Chondrocyte (in vitro differentiated cells): ENCODE measurements around the gene FER. TPM values are rescaled to one million over a fixed set of nuclear protein-coding genes. Genes with fewer than 3 reads are reported as not detected.

Experiments
- DNase-seq: peaks from one replicate; pipeline ENCODE4 v3.0.0; 2021; ENCODE audit warnings: mixed read lengths, low spot score
- H3K27ac Mint-ChIP-seq: one replicate; pipeline ENCODE4 v1.8.0; 2021; ENCODE audit warnings: mild to moderate bottlenecking, moderate library complexity, mixed read lengths; ENCODE audit not compliant: unreplicated experiment
- H3K27me3 Mint-ChIP-seq: 2 replicates; pipeline ENCODE4 v1.8.0; 2021; ENCODE audit warnings: low read depth, mixed read lengths
- H3K36me3 Mint-ChIP-seq: 2 replicates; pipeline ENCODE4 v1.8.0; 2021; ENCODE audit warnings: low read depth, mixed read lengths
- H3K4me1 Mint-ChIP-seq: 2 replicates; pipeline ENCODE4 v1.8.0; 2021; ENCODE audit warnings: low read depth, mild to moderate bottlenecking, mixed read lengths
- H3K4me3 Mint-ChIP-seq: one replicate; pipeline ENCODE4 v1.8.0; 2021; ENCODE audit warnings: mild to moderate bottlenecking, moderate library complexity, mixed read lengths; ENCODE audit not compliant: unreplicated experiment
- H3K9me3 Mint-ChIP-seq: 2 replicates; pipeline ENCODE4 v1.8.0; 2021; ENCODE audit warnings: low read depth, mixed read lengths
- total RNA-seq: library from RNA; stranded (reverse); gene quantifications from 3 replicates; pipeline ENCODE4 v1.2.1, GENCODE V29; 2021
- TF ChIP-seq, protein P1 (sequence below): fragments of 200-600 bp; sonication (generic); IDR thresholded peaks from 2 replicates; pipeline ENCODE4 v1.5.0; 2021; ENCODE audit warnings: antibody characterized with exemption, mild to moderate bottlenecking, moderate library complexity

The FER gene
- total RNA-seq, 1 donor from 2014 or later, result 23.5 TPM

DNA sequence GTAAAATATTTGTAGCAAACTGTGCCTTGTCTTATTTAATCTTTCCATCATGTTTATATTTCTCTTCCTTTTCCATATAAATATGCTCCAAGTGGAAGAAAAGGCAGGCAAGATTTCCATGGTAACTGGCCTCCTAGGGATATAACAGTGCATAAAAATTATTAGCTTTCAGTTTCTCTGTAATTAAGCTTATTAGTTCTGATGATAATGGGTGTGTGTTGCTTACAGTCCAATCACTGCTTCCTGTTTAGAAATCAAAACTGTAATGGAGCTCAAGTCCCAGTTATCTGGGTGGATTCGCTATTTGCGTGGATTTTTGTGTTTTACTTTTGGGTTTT is 449.1 kb downstream of the FER start:
- H3K4me1 Mint-ChIP-seq, result peaks cover 14% of the 10 kb centered on the region
- H3K27me3 Mint-ChIP-seq, result no peaks in the 10 kb centered on the region
- DNase-seq, result no peak
- H3K27ac Mint-ChIP-seq, result no peak overlapping the region
- H3K4me3 Mint-ChIP-seq, result no peak overlapping the region
- H3K36me3 Mint-ChIP-seq, result peaks cover 1% of the 10 kb centered on the region
- TF ChIP-seq, protein P1, sequence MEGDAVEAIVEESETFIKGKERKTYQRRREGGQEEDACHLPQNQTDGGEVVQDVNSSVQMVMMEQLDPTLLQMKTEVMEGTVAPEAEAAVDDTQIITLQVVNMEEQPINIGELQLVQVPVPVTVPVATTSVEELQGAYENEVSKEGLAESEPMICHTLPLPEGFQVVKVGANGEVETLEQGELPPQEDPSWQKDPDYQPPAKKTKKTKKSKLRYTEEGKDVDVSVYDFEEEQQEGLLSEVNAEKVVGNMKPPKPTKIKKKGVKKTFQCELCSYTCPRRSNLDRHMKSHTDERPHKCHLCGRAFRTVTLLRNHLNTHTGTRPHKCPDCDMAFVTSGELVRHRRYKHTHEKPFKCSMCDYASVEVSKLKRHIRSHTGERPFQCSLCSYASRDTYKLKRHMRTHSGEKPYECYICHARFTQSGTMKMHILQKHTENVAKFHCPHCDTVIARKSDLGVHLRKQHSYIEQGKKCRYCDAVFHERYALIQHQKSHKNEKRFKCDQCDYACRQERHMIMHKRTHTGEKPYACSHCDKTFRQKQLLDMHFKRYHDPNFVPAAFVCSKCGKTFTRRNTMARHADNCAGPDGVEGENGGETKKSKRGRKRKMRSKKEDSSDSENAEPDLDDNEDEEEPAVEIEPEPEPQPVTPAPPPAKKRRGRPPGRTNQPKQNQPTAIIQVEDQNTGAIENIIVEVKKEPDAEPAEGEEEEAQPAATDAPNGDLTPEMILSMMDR, result no peak
- H3K9me3 Mint-ChIP-seq, result no peaks in the 10 kb centered on the region

DNA sequence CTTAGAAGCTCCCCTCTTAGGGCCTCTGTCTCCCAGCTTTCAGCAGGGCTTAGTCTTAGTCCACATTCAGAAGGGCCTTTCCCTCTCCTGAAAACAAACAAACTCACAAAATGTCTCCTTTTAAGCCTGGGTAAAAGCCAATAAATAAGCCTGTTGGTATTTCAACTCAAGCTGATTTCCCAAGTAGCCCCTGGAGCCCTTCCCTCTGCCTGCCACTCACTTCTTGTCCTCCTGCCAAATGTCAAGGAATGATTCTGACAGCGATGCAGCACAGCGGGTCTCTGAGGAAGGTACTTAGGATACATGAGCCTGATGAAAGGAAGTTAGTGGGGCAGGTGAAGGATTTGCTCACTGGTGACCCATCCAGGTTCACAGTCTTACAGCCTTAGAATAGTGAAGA is 451.6 kb downstream of the FER start:
- Mint-ChIP-seq H3K27ac (no peak overlapping the region), H3K4me3 (no peak overlapping the region), H3K4me1 (no peaks in the 10 kb centered on the region), H3K9me3 (peaks cover 4% of the 10 kb centered on the region), H3K36me3 (peaks cover 2% of the 10 kb centered on the region), H3K27me3 (no peaks in the 10 kb centered on the region)
- DNase-seq, result no peak
- TF ChIP-seq, protein P1, result no peak

DNA sequence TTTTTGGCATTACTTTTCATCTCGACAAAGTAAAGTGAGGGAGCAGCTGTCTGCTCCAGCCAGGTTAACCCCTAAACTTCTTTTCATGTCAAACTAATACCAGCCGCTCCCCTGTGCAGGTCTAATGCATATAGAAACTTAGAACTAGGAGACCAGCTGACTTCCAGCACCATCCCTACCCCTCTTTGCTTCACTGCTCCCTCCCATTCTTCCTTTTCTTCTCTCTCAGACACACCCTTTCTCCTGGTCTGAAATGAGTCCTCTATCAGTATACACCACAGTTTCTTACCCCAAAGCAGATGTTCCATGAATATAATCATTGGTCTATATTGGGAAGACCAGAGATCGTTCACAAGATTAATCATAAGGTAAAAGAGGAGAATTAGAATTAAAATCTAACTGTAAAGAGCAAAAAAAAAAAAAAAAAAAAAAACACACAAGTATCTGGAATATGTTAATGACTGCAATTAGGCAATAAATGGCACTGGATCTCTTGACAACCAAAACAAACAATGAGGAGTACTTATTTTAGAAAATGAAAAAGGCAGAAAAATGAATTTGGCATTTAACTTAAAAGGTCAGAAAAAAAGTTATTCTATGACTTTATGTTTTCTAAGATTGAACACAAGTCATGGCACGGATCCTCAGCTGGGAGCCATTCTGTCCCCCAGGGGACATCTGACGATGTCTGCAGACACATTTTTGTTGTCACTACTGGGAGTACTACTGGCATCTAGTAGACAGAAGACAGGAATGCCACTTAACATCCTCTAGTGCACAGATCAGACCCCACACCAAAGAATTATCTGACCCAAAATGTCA is 452.3 kb downstream of the FER start:
- Mint-ChIP-seq H3K4me3 (no peak overlapping the region), H3K9me3 (peaks cover 11% of the 10 kb centered on the region), H3K36me3 (peaks cover 6% of the 10 kb centered on the region), H3K27ac (no peak overlapping the region), H3K27me3 (no peaks in the 10 kb centered on the region), H3K4me1 (no peaks in the 10 kb centered on the region)
- TF ChIP-seq, protein P1, result no peak
- DNase-seq, result no peak

DNA sequence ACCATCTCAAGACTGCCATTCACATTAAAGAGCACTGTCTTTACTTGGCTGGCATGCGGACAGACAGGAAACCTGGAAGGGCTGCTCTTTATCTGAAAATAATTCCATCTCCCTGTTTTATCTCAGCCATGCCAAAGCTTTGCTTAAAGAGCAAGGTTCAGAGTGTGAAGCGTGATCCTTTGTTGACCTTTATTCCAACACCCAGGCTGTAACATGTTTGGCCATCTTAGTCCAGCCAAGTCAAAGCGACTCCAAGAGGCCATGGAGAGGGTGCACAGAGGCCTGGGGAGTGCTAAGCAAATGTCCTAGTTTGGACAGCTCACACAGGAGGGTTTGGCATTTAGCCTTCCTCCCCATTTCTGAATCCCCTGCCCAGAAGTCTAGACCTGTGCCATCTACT is 467.3 kb downstream of the FER start:
- Mint-ChIP-seq H3K27ac (no peak overlapping the region), H3K9me3 (peaks cover 38% of the 10 kb centered on the region), H3K4me3 (no peak overlapping the region), H3K4me1 (no peaks in the 10 kb centered on the region), H3K36me3 (peaks cover 16% of the 10 kb centered on the region), H3K27me3 (no peaks in the 10 kb centered on the region)
- TF ChIP-seq, protein P1, result no peak
- DNase-seq, result no peak

DNA sequence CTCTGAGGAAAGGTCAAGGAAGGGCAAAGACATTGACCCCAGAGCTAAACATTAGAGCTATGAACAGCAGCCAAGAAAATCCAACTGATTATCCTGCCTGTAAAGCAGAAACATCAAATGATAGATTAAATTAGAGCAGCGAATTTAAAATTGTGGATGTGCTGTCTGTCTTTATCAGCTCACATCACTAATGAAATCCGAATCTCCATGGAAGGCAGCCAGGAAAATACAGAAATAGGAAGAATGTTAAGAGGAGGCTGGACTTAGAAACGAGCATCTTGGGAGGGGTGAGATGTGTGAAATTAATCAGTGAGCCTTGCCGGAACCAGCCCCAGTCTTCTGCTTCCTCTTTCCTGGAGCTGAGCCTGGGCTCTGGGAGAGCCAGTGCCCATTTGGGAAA is 471.1 kb downstream of the FER start:
- TF ChIP-seq, protein P1, result no peak
- no peak overlapping the region for H3K4me3 Mint-ChIP-seq
- H3K27me3 Mint-ChIP-seq, result no peaks in the 10 kb centered on the region
- H3K9me3 Mint-ChIP-seq, result peaks cover 14% of the 10 kb centered on the region
- peaks cover 4% of the 10 kb centered on the region for H3K36me3 Mint-ChIP-seq
- no peaks in the 10 kb centered on the region for H3K4me1 Mint-ChIP-seq
- no peak for DNase-seq
- H3K27ac Mint-ChIP-seq, result no peak overlapping the region
